Astrocyte (in vitro differentiated cells and primary cell): ENCODE results near the gene PGF.

Experiments
- CTCF ChIP-seq: IDR thresholded peaks from 2 replicates; pipeline ENCODE4 v1.5.1; 2011; ENCODE audit warnings: low read depth, mild to moderate bottlenecking, inconsistent platforms, low read length, moderate library complexity; ENCODE audit not compliant: insufficient read depth
- EZH2 ChIP-seq: IDR thresholded peaks from 2 replicates; pipeline ENCODE4 v1.6.1; 2012; ENCODE audit warnings: mild to moderate bottlenecking, low read length, inconsistent platforms; ENCODE audit not compliant: insufficient read depth

DNA sequence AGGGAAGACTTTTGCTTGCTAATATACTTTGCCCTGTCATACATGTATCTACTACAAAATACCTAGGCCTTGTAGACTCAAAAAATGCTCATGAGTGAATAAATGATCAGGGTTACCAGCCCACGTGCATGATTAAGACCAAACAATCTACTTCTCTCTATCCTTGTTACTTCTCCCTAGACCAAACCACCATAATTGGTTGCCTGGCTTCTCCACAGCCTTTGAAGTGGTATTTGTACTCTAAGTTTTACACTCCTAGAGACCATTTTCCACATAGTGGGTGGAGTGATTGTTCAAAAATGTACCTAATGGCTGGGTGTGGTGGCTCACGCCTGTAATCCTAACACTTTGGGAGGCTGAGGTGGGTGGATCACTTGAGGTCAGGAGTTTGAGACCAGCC, 18.2 kb downstream of the PGF start:
- TF ChIP-seq CTCF: no peak
- TF ChIP-seq EZH2: no peak
